Measurements from ENCODE around the gene GAL.

Gene GAL

GRCh38 chr11:68710409-68710808 is 26.1 kb downstream of the GAL start:
- no peak for DNase-seq (ENCODE audit: low read depth)

- DNase-seq (ENCODE audit: low read depth): no peak
Observed at GRCh38 chr11:68711114-68711513, 26.8 kb downstream of the GAL start.

GRCh38 chr11:68714060-68714856 is 29.9 kb downstream of the GAL start:
- no peak for DNase-seq (ENCODE audit: low read depth)

GRCh38 chr11:68715456-68716122 is 31.2 kb downstream of the GAL start:
- no peak for DNase-seq (ENCODE audit: low read depth)

GRCh38 chr11:68721075-68721474 is 36.7 kb downstream of the GAL start:
- DNase-seq (ENCODE audit: low read depth): no peak

- DNase-seq (ENCODE audit: low read depth): no peak
Observed at GRCh38 chr11:68722143-68722542, 37.8 kb downstream of the GAL start.

- DNase-seq (ENCODE audit: low read depth): no peak
Observed at GRCh38 chr11:68724293-68724692, 39.9 kb downstream of the GAL start.

GRCh38 chr11:68727783-68728182 is 43.4 kb downstream of the GAL start:
- no peak for DNase-seq (ENCODE audit: low read depth)

- DNase-seq (ENCODE audit: low read depth): no peak
Observed at GRCh38 chr11:68734111-68734510, 49.8 kb downstream of the GAL start.

- no peak for DNase-seq (ENCODE audit: low read depth)
Observed at GRCh38 chr11:68735125-68735524, 50.8 kb downstream of the GAL start.

GRCh38 chr11:68735646-68736045 is 51.3 kb downstream of the GAL start:
- DNase-seq (ENCODE audit: low read depth): no peak
